Pulmonary artery endothelial cell (primary cell): Measurements from ENCODE around the gene PBX2. TPM values are rescaled to one million over a fixed set of nuclear protein-coding genes. Genes with fewer than 3 reads are reported as not detected.
"Not testable (repeated sequence)": the region's sequence is repeated elsewhere in the genome, so short reads cannot be mapped to it uniquely, and the experiment has no call there.

Experiments
- DNase-seq: peaks from one replicate; pipeline ENCODE4 v3.0.0-alpha.2; 2011; ENCODE audit warnings: low read depth, low spot score
- total RNA-seq: library from RNA; depleted of rRNA; stranded (reverse); fragments of >200 nt; gene quantifications from 2 replicates; pipeline ENCODE4 v1.2.3, GENCODE V29; 2014

Gene PBX2
- 41.8 and 48.7 TPM in 2 replicates for total RNA-seq

GRCh38 chr6:32190054-32190851 lies at the start of gene PBX2:
Gene PBX2 (minus strand): TSS chr6:32190202. CDS start chr6:32189915, 287 bp downstream.
- peak; percentile 85 for DNase-seq

DNA sequence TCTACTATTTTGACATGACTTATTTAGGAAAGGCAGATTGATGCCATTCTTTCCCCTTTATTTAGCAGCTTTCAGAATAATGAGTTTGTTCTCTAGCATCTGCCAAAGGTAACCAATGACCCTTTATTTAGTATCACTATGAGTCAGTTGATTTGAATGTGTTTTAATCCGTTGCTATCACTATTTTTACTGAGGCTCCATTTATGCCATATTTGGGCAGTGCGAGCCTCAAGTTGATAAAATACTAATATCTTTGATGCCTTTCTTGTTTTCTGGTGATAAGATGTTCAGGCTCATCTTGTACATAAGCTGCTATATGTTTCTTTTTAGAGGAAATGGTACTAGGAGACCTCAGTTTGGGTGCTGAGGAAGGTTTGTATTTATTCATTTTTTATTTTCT lies 49.5 kb upstream of the PBX2 start:
- no peak for DNase-seq

DNA sequence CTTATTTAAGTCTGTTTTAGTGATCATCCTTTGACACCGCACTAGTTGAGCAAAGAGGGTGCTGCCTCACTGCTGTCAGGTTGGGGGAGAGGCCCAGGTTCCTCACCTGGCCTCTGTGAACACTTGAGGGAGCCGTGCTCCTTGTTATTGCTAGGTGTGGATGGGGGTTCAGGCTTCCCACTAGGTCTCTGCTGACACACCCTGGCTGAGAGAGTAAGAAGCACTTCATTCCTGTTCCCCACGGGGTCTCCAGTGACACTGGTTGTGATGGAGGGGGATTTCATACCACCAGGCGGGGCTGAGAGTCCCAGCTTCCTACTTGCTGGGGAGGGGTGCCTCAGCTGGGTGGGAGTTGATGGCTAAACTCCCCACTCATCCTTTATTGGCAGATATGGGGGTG lies 44.9 kb upstream of the PBX2 start:
- no peak for DNase-seq

DNA sequence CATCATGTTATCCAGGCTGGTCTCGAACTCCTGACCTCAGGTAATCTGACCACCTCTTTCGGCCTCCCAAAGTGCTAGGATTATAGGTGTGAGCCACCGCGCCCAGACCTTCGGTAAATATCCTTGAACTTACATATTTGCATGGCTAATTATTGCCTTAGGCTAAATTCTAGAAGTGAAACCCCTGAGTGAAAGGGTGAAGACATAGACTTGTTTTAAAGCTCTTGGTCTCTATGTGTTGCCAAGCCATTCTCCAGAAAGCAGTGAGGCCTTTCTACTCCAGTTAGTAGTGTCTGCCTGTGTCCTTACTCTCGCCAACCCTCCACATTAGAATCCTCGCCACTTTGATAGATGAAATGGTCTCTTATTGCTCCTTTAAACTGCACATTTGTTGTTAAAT lies 36.4 kb upstream of the PBX2 start:
- no peak for DNase-seq

DNA sequence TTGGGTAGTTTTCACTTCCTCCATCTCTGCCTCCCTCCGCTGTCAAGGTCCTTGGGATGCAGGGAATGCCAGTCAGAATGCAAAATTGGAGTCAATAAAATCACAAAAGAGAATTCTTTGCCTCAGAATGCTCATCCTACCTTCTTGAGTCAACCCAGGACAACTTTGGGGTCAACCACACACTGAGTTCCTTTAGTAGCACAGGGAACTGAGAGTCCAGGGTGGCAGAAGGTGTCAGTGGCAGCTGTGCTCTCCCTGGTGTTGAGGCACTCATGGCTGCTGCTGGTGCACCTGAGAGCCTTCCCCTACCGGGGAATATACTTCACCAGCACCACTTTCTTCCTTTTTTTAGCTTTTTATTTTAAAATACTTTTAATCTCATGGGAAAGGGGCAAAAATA lies 34.7 kb upstream of the PBX2 start:
- no peak for DNase-seq

- no peak for DNase-seq
These were observed 33.5 kb upstream of the PBX2 start, which contains the start of gene NOTCH4 for GRCh38 chr6:32223258-32224235. Gene NOTCH4 (minus strand): TSS chr6:32224067. CDS start chr6:32223928, 139 bp downstream.

GRCh38 chr6:32222333-32223230 lies 32.6 kb upstream of the PBX2 start:
- no peak for DNase-seq

- no peak for DNase-seq
These were observed 30.0 kb upstream of the PBX2 start for GRCh38 chr6:32220021-32220420.

GRCh38 chr6:32218167-32218566 lies 28.2 kb upstream of the PBX2 start:
- DNase-seq: no peak

GRCh38 chr6:32216998-32217397 lies 27.0 kb upstream of the PBX2 start:
- DNase-seq: no peak

- no peak for DNase-seq
These were observed 26.3 kb upstream of the PBX2 start for GRCh38 chr6:32216285-32216684.

GRCh38 chr6:32215617-32216016 lies 25.6 kb upstream of the PBX2 start:
- DNase-seq: no peak

- DNase-seq: no peak
These were observed 24.1 kb upstream of the PBX2 start for GRCh38 chr6:32214126-32214525.

- DNase-seq: no peak
These were observed 23.6 kb upstream of the PBX2 start for GRCh38 chr6:32213649-32214048.

DNA sequence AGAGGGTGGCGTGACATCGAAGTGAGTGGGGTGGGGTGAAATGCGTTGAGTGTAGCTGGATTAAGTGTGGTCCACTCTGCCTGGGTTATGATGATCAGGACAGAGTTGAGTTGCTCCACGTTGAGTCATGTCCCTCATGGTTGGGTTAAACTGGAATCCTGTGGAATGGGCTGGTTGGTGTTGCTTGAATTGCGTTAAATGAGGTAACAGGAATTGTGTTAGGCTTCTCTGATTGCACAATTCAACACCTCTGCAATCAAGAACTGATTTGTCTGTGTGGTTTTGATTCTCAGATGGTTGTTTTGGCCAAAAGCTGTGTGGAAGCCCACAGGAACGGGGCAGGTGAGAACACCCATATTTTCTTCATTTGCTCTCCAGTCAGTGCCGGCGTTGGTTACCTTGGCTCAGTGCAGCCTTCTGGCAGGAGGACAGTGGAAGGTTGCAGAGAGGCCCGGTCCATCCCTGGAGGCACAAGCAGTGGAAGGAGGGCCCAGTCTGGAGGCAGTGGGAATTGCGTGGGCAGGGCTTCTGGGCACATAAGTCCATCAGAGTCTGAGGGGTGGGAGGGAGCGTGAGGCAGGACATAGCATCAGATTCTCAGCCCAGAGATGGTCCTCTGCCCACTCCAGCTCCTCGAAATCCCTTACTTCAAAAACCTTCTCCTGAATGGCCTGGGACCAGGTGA lies 22.2 kb upstream of the PBX2 start:
- no peak for DNase-seq

DNA sequence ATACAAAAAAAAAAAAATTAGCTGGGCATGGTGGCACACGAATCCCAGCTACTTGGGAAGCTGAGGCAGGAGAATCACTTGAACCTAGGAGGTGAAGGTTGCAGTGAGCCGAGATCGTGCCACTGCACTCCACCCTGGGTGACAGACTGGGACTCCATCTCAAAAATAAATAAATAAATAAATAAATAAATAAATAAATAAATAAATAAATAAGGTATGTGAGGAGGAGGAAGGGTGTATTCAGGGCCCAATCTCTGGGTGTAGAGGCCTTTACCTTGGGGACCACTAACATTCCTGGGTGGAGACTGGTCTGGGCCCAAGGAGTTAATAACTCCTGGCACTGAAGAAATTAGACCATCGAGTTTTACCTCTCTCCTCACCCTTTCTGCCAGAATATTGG lies 21.4 kb upstream of the PBX2 start:
- DNase-seq: not testable (repeated sequence)

GRCh38 chr6:32210191-32210601 lies 20.2 kb upstream of the PBX2 start:
- DNase-seq: no peak

GRCh38 chr6:32208996-32209395 lies 19.0 kb upstream of the PBX2 start:
- DNase-seq: no peak

- no peak for DNase-seq
These were observed 14.3 kb upstream of the PBX2 start for GRCh38 chr6:32204268-32204715.
